ENCODE results near the gene CD44.

Gene CD44

DNA sequence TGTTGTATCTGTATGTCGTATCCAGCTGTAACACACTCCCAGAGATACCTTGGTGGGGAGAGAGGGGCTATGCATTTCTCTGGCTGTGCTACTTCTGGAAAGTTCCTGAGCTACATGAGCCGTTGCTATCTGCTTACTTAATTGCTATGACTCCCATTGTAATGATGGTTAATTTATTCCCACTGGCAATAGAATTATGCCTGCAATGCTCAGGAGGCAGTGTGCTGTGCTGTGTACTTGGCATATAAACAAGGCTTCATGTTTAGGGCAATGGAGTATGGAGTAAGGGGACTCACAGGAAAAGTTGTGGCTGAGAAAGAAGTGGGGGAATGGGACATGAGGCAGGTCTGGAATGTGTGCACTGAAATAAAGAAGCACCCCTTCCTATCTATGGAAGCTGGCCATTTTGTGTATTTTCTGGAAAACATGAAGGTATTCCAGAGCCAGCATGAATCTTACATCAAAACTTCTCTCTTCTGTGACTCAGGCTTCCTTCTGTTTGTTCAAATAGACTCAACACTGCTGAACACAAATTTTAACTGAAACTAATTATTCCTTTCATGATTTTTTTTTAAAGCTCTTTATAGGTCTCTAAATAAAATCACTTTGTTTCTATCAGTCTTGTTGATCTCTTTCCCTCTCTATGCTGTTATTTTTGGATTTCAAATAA is 40.6 kb downstream of the CD44 start:
- no peak for DNase-seq

GRCh38 chr11:35180317-35181233 is 41.6 kb downstream of the CD44 start:
- no peak for DNase-seq

DNA sequence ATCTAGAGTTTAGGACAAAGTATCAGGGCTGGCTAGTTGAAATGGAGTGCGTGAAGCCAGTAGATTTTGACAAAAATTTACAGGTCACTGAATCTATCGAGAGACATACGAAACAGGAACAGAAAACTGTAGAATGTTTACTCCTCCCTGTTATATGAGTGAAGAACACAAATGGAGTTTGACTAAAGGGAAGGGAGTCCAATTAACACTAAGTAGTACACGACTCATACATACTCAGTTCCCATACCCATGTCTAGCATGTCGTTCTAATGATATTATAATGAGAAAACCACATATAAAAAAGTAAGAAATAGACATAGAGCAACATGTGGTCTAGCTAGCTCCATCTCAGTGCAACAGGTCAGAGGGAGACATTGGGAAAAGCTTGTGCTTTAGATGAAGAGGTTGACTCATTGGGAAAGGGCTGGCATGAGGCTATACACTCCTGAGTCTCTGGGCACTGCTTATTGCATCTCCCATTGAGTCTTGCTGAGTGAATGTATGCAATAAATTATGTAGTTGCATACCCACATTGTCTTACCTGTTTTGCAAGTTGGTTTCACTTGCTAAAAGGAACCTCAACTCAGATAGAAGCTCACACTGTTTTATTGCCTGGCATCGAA is 43.5 kb downstream of the CD44 start:
- no peak for DNase-seq

DNA sequence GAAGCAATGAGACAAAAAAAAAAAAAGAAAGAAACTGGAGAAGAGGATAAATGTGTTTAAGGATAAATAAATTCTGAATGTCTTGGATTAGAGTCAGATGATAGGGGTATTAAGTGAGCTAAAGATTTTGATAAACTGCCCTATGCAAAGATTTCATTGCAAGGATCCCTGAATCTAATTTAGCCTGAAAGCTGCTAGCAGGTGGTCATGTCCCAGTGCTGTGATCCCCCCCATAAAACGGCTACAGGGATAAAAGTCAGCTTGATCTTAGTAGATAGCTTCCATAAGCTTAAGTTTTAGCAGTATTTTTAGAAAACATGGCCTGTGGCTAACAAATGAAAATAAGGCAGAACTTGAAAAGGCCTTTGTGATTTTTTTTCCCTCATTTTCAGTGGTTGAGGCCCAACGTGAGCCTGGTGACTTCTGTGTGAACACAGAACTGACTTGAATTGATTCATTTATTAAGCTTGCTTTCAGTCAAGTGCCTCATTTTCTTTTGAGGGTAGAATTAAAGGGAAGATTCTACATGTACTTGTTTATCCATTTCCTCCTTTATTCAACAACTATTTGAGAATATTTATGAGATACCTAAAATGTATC is 44.5 kb downstream of the CD44 start:
- no peak for DNase-seq

- DNase-seq, result no peak
Observed at GRCh38 chr11:35185696-35186095, 46.7 kb downstream of the CD44 start.

- no peak for DNase-seq
Observed at GRCh38 chr11:35187996-35188395, 49.0 kb downstream of the CD44 start.

DNA sequence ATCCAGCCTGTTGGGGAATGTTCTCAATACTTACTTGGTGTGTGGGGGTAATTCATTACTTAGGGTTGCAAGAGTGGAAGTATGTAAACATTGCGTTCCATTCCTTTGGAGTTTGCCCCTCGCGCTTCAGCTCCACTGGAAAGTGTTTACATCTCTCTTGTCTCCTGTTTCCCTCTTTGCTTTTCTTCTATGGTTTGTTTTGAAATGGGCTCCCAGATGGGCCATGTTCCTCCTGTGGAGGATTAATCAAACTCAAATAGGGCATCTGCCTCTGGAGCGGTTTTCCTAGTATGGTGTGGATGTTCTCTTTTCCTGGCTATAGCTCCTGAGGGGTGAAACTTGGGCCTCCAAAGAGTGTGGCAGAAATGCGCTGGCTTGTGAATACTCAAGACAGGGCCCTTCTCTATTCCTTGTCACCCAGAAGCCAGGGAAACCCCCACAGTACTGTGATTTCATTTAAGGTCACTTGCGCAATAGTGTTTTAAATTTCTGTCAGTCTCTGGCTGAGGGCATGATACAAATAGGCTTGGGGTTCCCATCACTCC is 51.9 kb downstream of the CD44 start:
- no peak for DNase-seq

GRCh38 chr11:35192347-35192746 is 53.4 kb downstream of the CD44 start:
- no peak for DNase-seq

DNA sequence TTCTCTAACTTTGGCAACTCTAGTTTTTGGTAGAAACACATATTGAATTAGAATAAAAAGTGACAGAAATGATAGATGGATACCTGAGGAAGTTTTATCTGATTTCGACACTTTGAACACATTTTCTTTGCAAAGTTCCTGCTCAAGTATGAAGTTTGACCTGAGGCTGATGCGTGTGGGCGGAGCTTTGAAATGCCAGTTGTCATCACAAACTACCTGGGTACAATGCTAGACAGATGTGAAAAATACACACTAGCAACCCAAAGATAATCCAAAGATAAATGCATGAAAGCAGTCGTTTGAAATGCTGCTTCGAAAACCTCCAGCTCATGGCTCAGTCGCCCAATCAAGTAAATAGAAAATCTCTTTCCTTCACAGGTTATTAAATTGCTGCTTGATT is 54.8 kb downstream of the CD44 start:
- no peak for DNase-seq

GRCh38 chr11:35197292-35197691 is 58.3 kb downstream of the CD44 start:
- DNase-seq, result no peak

- no peak for DNase-seq
Observed at GRCh38 chr11:35200811-35201341, 61.9 kb downstream of the CD44 start.

DNA sequence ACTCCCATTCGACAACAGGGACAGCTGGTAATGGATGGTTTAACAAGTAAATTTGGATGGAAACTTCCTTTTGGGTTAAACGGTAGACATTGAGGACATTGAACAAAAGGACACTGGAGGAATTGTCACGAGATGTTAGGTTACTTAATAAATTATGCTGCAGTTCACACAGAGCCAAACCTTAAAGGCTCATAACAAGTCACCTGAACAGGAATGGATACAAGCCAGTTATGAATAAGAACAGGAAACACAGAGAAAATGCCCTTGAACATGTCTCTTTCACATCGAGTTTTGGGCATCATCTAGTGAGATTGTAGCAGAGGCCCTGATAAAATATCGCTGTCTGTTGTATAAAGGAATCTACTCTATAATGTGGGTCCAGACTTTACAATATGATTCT is 65.6 kb downstream of the CD44 start:
- DNase-seq, result no peak

DNA sequence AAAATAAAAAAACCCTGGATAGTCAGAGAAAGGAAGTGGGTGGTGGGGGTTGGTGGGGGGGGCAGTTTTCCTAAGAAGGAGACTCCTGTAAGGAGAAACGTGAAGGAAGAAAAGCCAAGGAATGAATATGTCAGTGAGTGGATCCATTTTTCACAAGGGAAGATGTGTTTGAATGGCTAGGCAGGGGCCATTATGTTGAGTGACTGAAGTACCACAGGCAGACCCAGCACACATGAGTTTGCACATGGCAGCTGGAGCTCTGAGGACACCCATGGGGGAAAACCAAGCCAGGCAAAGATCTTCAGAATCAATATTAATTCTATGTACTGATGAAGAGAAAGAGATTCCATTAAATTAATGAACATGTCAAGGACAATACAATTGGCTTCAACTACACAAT is 67.6 kb downstream of the CD44 start:
- no peak for DNase-seq

- no peak for DNase-seq
Observed at GRCh38 chr11:35207471-35208403, 68.8 kb downstream of the CD44 start.

GRCh38 chr11:35208795-35209194 is 69.8 kb downstream of the CD44 start:
- no peak for DNase-seq

- no peak for DNase-seq
Observed at GRCh38 chr11:35210876-35211546, 72.0 kb downstream of the CD44 start.

GRCh38 chr11:35211952-35212351 is 73.0 kb downstream of the CD44 start:
- no peak for DNase-seq

GRCh38 chr11:35214226-35214770 is 75.3 kb downstream of the CD44 start:
- DNase-seq, result no peak

DNA sequence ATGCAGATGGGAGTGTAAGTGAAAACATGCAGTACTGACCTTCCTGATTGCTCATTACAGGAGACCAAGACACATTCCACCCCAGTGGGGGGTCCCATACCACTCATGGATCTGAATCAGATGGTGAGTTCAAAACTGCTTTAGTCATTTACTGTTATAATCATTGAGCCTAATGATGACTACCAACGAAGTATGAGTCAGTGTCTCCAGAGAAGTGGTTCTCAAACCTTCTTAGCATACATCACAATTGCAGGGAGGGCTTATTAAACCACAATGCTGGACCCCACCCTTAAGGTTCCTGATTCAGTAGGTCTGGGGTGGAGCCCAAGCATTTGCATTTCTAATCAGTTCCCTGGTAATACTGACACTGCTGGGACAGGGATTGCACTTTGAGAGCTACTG is 75.8 kb downstream of the CD44 start:
- no peak for DNase-seq

GRCh38 chr11:35215945-35216344 is 77.0 kb downstream of the CD44 start:
- DNase-seq, result no peak

Measured in cortex of kidney (tissue), 1 donor.